SH-SY5Y (cell line): ENCODE measurements around the gene MAP4K2.

Source experiments
- GATA2 ChIP-seq: IDR thresholded peaks from 2 replicates; pipeline ENCODE4 v1.6.1; 2011; ENCODE audit warnings: mild to moderate bottlenecking, low read depth, low read length
- GATA3 ChIP-seq: IDR thresholded peaks from 2 replicates; pipeline ENCODE4 v1.6.1; 2011; ENCODE audit warnings: low read depth, mild to moderate bottlenecking, low read length, moderate library complexity

Gene MAP4K2

GRCh38 chr11:64745521-64746328 is 57.3 kb downstream of the MAP4K2 start:
- TF ChIP-seq GATA2: no peak
- no peak for TF ChIP-seq GATA3

- no peak for TF ChIP-seq GATA3
- no peak for TF ChIP-seq GATA2
Observed at GRCh38 chr11:64745189-64745520, 57.9 kb downstream of the MAP4K2 start.

- TF ChIP-seq GATA3 (no peak), GATA2 (no peak)
Observed at GRCh38 chr11:64744544-64745188, 58.3 kb downstream of the MAP4K2 start.

GRCh38 chr11:64743591-64744543 is 59.1 kb downstream of the MAP4K2 start, which contains the start of gene RASGRP2:
TSS of gene RASGRP2 (minus strand) at chr11:64744142. CDS start at chr11:64742866, 1,276 bp downstream.
- TF ChIP-seq GATA2 (no peak), GATA3 (no peak)

GRCh38 chr11:64742889-64743590 is 60.0 kb downstream of the MAP4K2 start:
- TF ChIP-seq GATA3 (no peak), GATA2 (no peak)

GRCh38 chr11:64742087-64742888 is 60.7 kb downstream of the MAP4K2 start:
- no peak for TF ChIP-seq GATA3
- no peak for TF ChIP-seq GATA2

- TF ChIP-seq GATA3: no peak
- TF ChIP-seq GATA2: no peak
Observed at GRCh38 chr11:64741375-64742086, 61.5 kb downstream of the MAP4K2 start.

- TF ChIP-seq GATA3: no peak
- TF ChIP-seq GATA2: no peak
Observed at GRCh38 chr11:64739871-64740270, 63.1 kb downstream of the MAP4K2 start.

- TF ChIP-seq GATA3: no peak
- no peak for TF ChIP-seq GATA2
Observed at GRCh38 chr11:64736654-64737053, 66.4 kb downstream of the MAP4K2 start.

GRCh38 chr11:64735725-64736259 is 67.2 kb downstream of the MAP4K2 start:
- TF ChIP-seq GATA2 (no peak), GATA3 (no peak)
